HepG2 (cell line): ENCODE measurements around the gene PLSCR3. TPM values are rescaled to one million over a fixed set of nuclear protein-coding genes. Genes with fewer than 3 reads are reported as not detected.

Experiments
- ARID5B ChIP-seq: IDR thresholded peaks from 2 replicates; pipeline ENCODE4 v1.4.0; 2020; ENCODE audit warnings: mild to moderate bottlenecking, missing genetic modification reagents
- FOSL1 ChIP-seq: sonication (generic); formaldehyde crosslinking; IDR thresholded peaks from 2 replicates; pipeline ENCODE4 v1.9.0; 2021; ENCODE audit warnings: missing genetic modification reagents, borderline replicate concordance
- GPN1 ChIP-seq: sonication (generic); formaldehyde crosslinking; IDR thresholded peaks from 2 replicates; pipeline ENCODE4 v1.5.1; 2020; ENCODE audit warnings: missing genetic modification reagents, borderline replicate concordance
- MATR3 ChIP-seq: sonication (generic); formaldehyde crosslinking; IDR thresholded peaks from 2 replicates; pipeline ENCODE4 v1.4.0; 2020; ENCODE audit warnings: missing genetic modification reagents
- MEIS2 ChIP-seq: sonication (generic); formaldehyde crosslinking; IDR thresholded peaks from 2 replicates; pipeline ENCODE4 v1.9.0; 2021; ENCODE audit warnings: mild to moderate bottlenecking, missing genetic modification reagents
- NCOA1 ChIP-seq: sonication (generic); formaldehyde crosslinking; IDR thresholded peaks from 2 replicates; pipeline ENCODE4 v1.9.0; 2021; ENCODE audit warnings: missing genetic modification reagents
- YEATS4 ChIP-seq: sonication (generic); formaldehyde crosslinking; IDR thresholded peaks from 2 replicates; pipeline ENCODE4 v1.4.0; 2020; ENCODE audit warnings: missing genetic modification reagents, borderline replicate concordance
- ZBED4 ChIP-seq: sonication (generic); formaldehyde crosslinking; IDR thresholded peaks from 2 replicates; pipeline ENCODE4 v1.4.0; 2020; ENCODE audit warnings: missing genetic modification reagents, borderline replicate concordance
- ZFP90 ChIP-seq: sonication (generic); formaldehyde crosslinking; IDR thresholded peaks from 2 replicates; pipeline ENCODE4 v1.8.0; 2022; ENCODE audit warnings: missing genetic modification reagents, mild to moderate bottlenecking, inconsistent platforms, borderline replicate concordance
- ZNF205 ChIP-seq: IDR thresholded peaks from 2 replicates; pipeline ENCODE4 v1.6.1; 2018; ENCODE audit warnings: missing biosample characterization, missing genetic modification reagents
- ZNF354B ChIP-seq: sonication (generic); formaldehyde crosslinking; IDR thresholded peaks from 2 replicates; pipeline ENCODE4 v1.8.0; 2022; ENCODE audit warnings: mild to moderate bottlenecking, missing genetic modification reagents
- ZNF616 ChIP-seq: sonication (generic); formaldehyde crosslinking; IDR thresholded peaks from 2 replicates; pipeline ENCODE4 v1.5.0; 2020; ENCODE audit warnings: low read depth, mild to moderate bottlenecking, missing genetic modification reagents
- ZNF773 ChIP-seq: sonication (generic); formaldehyde crosslinking; IDR thresholded peaks from 2 replicates; pipeline ENCODE4 v1.4.0; 2020; ENCODE audit warnings: missing genetic modification reagents, borderline replicate concordance
- ZNF891 ChIP-seq: sonication (generic); formaldehyde crosslinking; IDR thresholded peaks from 2 replicates; pipeline ENCODE4 v1.5.0; 2020; ENCODE audit warnings: mild to moderate bottlenecking, missing genetic modification reagents
- ZSCAN30 ChIP-seq: sonication (generic); formaldehyde crosslinking; IDR thresholded peaks from 2 replicates; pipeline ENCODE4 v1.5.0; 2020; ENCODE audit warnings: mild to moderate bottlenecking, missing genetic modification reagents
- polyA plus RNA-seq, 8 experiments: library from polyadenylated mRNA; depleted of rRNA in 3 of 8; stranded (reverse) in 7 of 8; unstranded in 1 of 8; fragments of >200 nt; fragmentation: Illumina TruSeq in 4 of 8; extraction: Trizol in 4 of 8; gene quantifications; 2 replicates each; pipeline versions ENCODE4 v1.2.1 to v1.2.3, GENCODE V29; 2011 to 2016; ENCODE audit warnings: low read depth in 4 of 8, missing spikeins in 1 of 8, mixed read lengths in 1 of 8; ENCODE audit not compliant: insufficient read depth in 1 of 8
- total RNA-seq, 5 experiments: library from RNA; depleted of rRNA; stranded (reverse); fragments of >200 nt; fragmentation: Illumina TruSeq; extraction: Trizol; gene quantifications; 2 replicates each; pipeline ENCODE4 v1.2.3, GENCODE V29; 2016; ENCODE audit warnings: low read depth in 1 of 5
- TF ChIP-seq, protein P1 (sequence below): IDR thresholded peaks from 2 replicates; pipeline ENCODE4 v1.6.1; 2018; ENCODE audit warnings: missing genetic modification reagents, mild to moderate bottlenecking, missing compliant biosample characterization
- TF ChIP-seq, protein P2 (sequence below): sonication (generic); formaldehyde crosslinking; IDR thresholded peaks from 2 replicates; pipeline ENCODE4 v1.8.0; 2022; ENCODE audit warnings: low read depth, missing genetic modification reagents
- TF ChIP-seq, protein P3 (sequence below): sonication (generic); formaldehyde crosslinking; IDR thresholded peaks from 2 replicates; pipeline ENCODE4 v1.8.0; 2022; ENCODE audit warnings: mild to moderate bottlenecking, missing genetic modification reagents, moderate library complexity

The PLSCR3 gene
- total and polyA plus RNA-seq, 2 of the 13 experiments (the other 11 are each of a cell fraction or from before 2014, with no cell fraction given) = 5.6 to 6.2 TPM

GRCh38 chr17:7394452-7395191, at the start of gene PLSCR3 (continued):
- TF ChIP-seq FOSL1 (CRISPR knock-in tag) (no peak), GPN1 (CRISPR knock-in tag) (no peak), NCOA1 (CRISPR knock-in tag) (no peak), ARID5B (CRISPR knock-in tag) (peak; percentile 7; the same call in 1 of the 2 replicates), ZFP90 (peak; percentile 49; the same call in 1 of the 2 replicates), YEATS4 (CRISPR knock-in tag) (peak; percentile 78; the same call in 1 of the 2 replicates), ZNF773 (CRISPR knock-in tag) (no peak), ZNF616 (CRISPR knock-in tag) (no peak), MEIS2 (0 out of 2 replicates have a peak, but pooled peaks have one; percentile 29), ZNF891 (CRISPR knock-in tag) (no peak; the same call in 1 of the 2 replicates), MATR3 (CRISPR knock-in tag) (no peak), ZBED4 (CRISPR knock-in tag) (0 out of 2 replicates have a peak, but pooled peaks have one; percentile 39), ZNF354B (CRISPR knock-in tag) (no peak), ZNF205 (0 out of 2 replicates have a peak, but pooled peaks have one; percentile 31), ZSCAN30 (CRISPR knock-in tag) (no peak)
- TF ChIP-seq, protein P1, sequence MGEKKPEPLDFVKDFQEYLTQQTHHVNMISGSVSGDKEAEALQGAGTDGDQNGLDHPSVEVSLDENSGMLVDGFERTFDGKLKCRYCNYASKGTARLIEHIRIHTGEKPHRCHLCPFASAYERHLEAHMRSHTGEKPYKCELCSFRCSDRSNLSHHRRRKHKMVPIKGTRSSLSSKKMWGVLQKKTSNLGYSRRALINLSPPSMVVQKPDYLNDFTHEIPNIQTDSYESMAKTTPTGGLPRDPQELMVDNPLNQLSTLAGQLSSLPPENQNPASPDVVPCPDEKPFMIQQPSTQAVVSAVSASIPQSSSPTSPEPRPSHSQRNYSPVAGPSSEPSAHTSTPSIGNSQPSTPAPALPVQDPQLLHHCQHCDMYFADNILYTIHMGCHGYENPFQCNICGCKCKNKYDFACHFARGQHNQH (CRISPR knock-in tag) = peak; percentile 74; the same call in 1 of the 2 replicates
- TF ChIP-seq, protein P2, sequence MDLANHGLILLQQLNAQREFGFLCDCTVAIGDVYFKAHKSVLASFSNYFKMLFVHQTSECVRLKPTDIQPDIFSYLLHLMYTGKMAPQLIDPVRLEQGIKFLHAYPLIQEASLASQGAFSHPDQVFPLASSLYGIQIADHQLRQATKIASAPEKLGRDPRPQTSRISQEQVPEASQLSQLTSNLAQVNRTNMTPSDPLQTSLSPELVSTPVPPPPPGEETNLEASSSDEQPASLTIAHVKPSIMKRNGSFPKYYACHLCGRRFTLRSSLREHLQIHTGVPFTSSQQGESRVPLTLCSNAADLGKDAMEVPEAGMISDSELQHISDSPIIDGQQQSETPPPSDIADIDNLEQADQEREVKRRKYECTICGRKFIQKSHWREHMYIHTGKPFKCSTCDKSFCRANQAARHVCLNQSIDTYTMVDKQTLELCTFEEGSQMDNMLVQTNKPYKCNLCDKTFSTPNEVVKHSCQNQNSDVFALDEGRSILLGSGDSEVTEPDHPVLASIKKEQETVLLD = peak; percentile 82
- TF ChIP-seq, protein P3, sequence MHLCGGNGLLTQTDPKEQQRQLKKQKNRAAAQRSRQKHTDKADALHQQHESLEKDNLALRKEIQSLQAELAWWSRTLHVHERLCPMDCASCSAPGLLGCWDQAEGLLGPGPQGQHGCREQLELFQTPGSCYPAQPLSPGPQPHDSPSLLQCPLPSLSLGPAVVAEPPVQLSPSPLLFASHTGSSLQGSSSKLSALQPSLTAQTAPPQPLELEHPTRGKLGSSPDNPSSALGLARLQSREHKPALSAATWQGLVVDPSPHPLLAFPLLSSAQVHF (CRISPR knock-in tag) = no peak
